Mesendoderm (in vitro differentiated cells): ENCODE results near the gene RBKS.
"Not testable (repeated sequence)": the region's sequence is repeated elsewhere in the genome, so short reads cannot be mapped to it uniquely, and the experiment has no call there.

Source experiments
- DNase-seq: peaks from one replicate; pipeline ENCODE4 v3.0.0; 2013
- H2AK5ac ChIP-seq: 2 replicates; pipeline ENCODE4 v1.6.1; 2013; ENCODE audit warnings: low read length, inconsistent platforms
- H2BK120ac ChIP-seq: 2 replicates; pipeline ENCODE4 v1.6.1; 2013; ENCODE audit warnings: low read depth, mild to moderate bottlenecking, low read length, moderate library complexity, mixed read lengths
- H2BK15ac ChIP-seq: replicated peaks from 2 replicates; pipeline ENCODE4 v1.6.1; 2013; ENCODE audit warnings: low read depth, mild to moderate bottlenecking, moderate library complexity
- H2BK5ac ChIP-seq: 2 replicates; pipeline ENCODE4 v1.6.1; 2013; ENCODE audit warnings: low read length, inconsistent platforms
- H3K18ac ChIP-seq: 2 replicates; pipeline ENCODE4 v1.6.1; 2013; ENCODE audit warnings: mild to moderate bottlenecking, low read length, mixed read lengths
- H3K23ac ChIP-seq: one replicate; pipeline ENCODE4 v1.6.1; 2013; ENCODE audit warnings: low read length
- H3K27ac ChIP-seq: 2 replicates; pipeline ENCODE4 v1.5.1; 2013; ENCODE audit warnings: low read depth, mild to moderate bottlenecking, inconsistent platforms, low read length, moderate library complexity
- H3K27me3 ChIP-seq: 2 replicates; pipeline ENCODE4 v1.6.1; 2013; ENCODE audit warnings: low read length, control low read depth, mild to moderate bottlenecking, inconsistent platforms; ENCODE audit not compliant: insufficient read depth, poor library complexity
- H3K36me3 ChIP-seq: 2 replicates; pipeline ENCODE4 v1.6.1; 2013; ENCODE audit warnings: low read length, inconsistent platforms; ENCODE audit not compliant: control insufficient read depth, insufficient read depth
- H3K4ac ChIP-seq: one replicate; pipeline ENCODE4 v1.6.1; 2013; ENCODE audit warnings: low read depth, mild to moderate bottlenecking, low read length, moderate library complexity
- H3K4me1 ChIP-seq: 2 replicates; pipeline ENCODE4 v1.6.1; 2013; ENCODE audit warnings: low read depth, low read length, inconsistent platforms; ENCODE audit not compliant: control insufficient read depth
- H3K4me2 ChIP-seq: 2 replicates; pipeline ENCODE4 v1.6.1; 2013; ENCODE audit warnings: low read length
- H3K4me3 ChIP-seq: 2 replicates; pipeline ENCODE4 v1.5.1; 2013; ENCODE audit warnings: mild to moderate bottlenecking, low read length
- H3K56ac ChIP-seq: one replicate; pipeline ENCODE4 v1.6.1; 2013; ENCODE audit warnings: low read length
- H3K79me1 ChIP-seq: 2 replicates; pipeline ENCODE4 v1.6.1; 2013; ENCODE audit warnings: low read length, inconsistent platforms
- H3K79me2 ChIP-seq: 2 replicates; pipeline ENCODE4 v1.6.1; 2013; ENCODE audit warnings: mild to moderate bottlenecking, low read length; ENCODE audit not compliant: control insufficient read depth, insufficient read depth
- H3K9ac ChIP-seq: 2 replicates; pipeline ENCODE4 v1.6.1; 2013; ENCODE audit warnings: low read length, inconsistent platforms
- H4K5ac ChIP-seq: one replicate; pipeline ENCODE4 v1.6.1; 2013; ENCODE audit warnings: low read length
- H4K8ac ChIP-seq: one replicate; pipeline ENCODE4 v1.6.1; 2013; ENCODE audit warnings: low read depth, mild to moderate bottlenecking, control low read depth, low read length, moderate library complexity
- WGBS: extraction: QIAGEN DNeasy Blood & Tissue Kit; methylation state at CpG from one replicate; pipeline ENCODE4 v1.1.7; 2013; ENCODE audit warnings: low lambda C conversion rate, missing lambda C conversion rate; ENCODE audit not compliant: insufficient coverage; ENCODE audit errors: extremely low coverage; 5-methylcytosine and 5-hydroxymethylcytosine counted together

RBKS gene

GRCh38 chr2:27746325-27746724, 143.9 kb downstream of the RBKS start:
- no peak overlapping the region for H3K56ac ChIP-seq
- H3K79me1 ChIP-seq, result no peaks in the 10 kb centered on the region
- H3K79me2 ChIP-seq, result no peaks in the 10 kb centered on the region
- H3K27me3 ChIP-seq, result no peaks in the 10 kb centered on the region
- DNase-seq, result no peak
- no peak overlapping the region for H3K18ac ChIP-seq
- no peak overlapping the region for H2BK15ac ChIP-seq
- H3K4ac ChIP-seq, result no peak overlapping the region
- no peak overlapping the region for H3K4me2 ChIP-seq
- H3K27ac ChIP-seq, result no peak overlapping the region
- H4K8ac ChIP-seq, result no peak overlapping the region
- no peak overlapping the region for H3K9ac ChIP-seq
- no peak overlapping the region for H2AK5ac ChIP-seq
- no peak overlapping the region for H4K5ac ChIP-seq
- no peak overlapping the region for H2BK120ac ChIP-seq
- H3K4me3 ChIP-seq, result no peak overlapping the region
- H2BK5ac ChIP-seq, result no peak overlapping the region
- H3K4me1 ChIP-seq, result no peaks in the 10 kb centered on the region
- H3K36me3 ChIP-seq, result no peaks in the 10 kb centered on the region
- WGBS, result no CpG with 5 or more reads among the region's 2 CpGs
- H3K23ac ChIP-seq, result no peak overlapping the region

- H3K4me2 ChIP-seq, H3K27me3 ChIP-seq, H2BK5ac ChIP-seq, H3K27ac ChIP-seq, H2AK5ac ChIP-seq, H2BK15ac ChIP-seq, H3K4ac ChIP-seq, DNase-seq, H3K79me2 ChIP-seq, H3K18ac ChIP-seq, H2BK120ac ChIP-seq, H4K5ac ChIP-seq, H4K8ac ChIP-seq, H3K9ac ChIP-seq, H3K4me3 ChIP-seq, H3K79me1 ChIP-seq, H3K36me3 ChIP-seq, H3K56ac ChIP-seq, H3K23ac ChIP-seq, H3K4me1 ChIP-seq: not testable (repeated sequence)
These were observed 144.7 kb downstream of the RBKS start for GRCh38 chr2:27745494-27745893.

- no peak overlapping the region for H3K18ac ChIP-seq
- H3K23ac ChIP-seq, result no peak overlapping the region
- no peak overlapping the region for H4K8ac ChIP-seq
- no peak overlapping the region for H3K4ac ChIP-seq
- H3K4me3 ChIP-seq, result no peak overlapping the region
- no peak overlapping the region for H3K27ac ChIP-seq
- no peaks in the 10 kb centered on the region for H3K4me1 ChIP-seq
- H2AK5ac ChIP-seq, result no peak overlapping the region
- no peak overlapping the region for H2BK120ac ChIP-seq
- H3K36me3 ChIP-seq, result no peaks in the 10 kb centered on the region
- no peaks in the 10 kb centered on the region for H3K79me2 ChIP-seq
- H3K4me2 ChIP-seq, result no peak overlapping the region
- H3K56ac ChIP-seq, result no peak overlapping the region
- no peaks in the 10 kb centered on the region for H3K27me3 ChIP-seq
- no peaks in the 10 kb centered on the region for H3K79me1 ChIP-seq
- no peak for DNase-seq
- no peak overlapping the region for H2BK15ac ChIP-seq
- no CpG with 5 or more reads among the region's 9 CpGs for WGBS
- no peak overlapping the region for H3K9ac ChIP-seq
- no peak overlapping the region for H4K5ac ChIP-seq
- H2BK5ac ChIP-seq, result no peak overlapping the region
These were observed 147.6 kb downstream of the RBKS start for GRCh38 chr2:27742571-27742970.

DNA sequence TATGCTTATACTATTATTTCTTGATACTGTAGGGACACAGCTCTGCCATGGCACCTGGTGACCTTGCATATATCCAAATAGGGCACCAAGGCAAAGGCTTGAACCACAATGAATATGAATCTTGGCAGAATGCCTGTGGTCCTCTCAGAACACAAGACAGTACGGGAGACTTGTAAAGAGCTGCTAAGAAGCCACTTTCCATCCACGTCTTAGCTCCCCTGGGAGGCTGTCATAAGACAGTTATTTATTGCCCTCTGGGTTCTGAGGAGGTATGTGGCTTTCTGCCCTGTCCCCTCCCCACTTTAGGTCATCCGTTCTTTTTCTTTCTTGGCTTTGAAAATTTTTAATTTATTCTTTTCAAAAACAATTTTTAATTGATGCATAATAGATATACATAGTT, 148.5 kb downstream of the RBKS start:
- no peaks in the 10 kb centered on the region for H3K79me2 ChIP-seq
- no peaks in the 10 kb centered on the region for H3K36me3 ChIP-seq
- no peaks in the 10 kb centered on the region for H3K27me3 ChIP-seq
- no peak overlapping the region for H3K4ac ChIP-seq
- H3K27ac ChIP-seq, result no peak overlapping the region
- DNase-seq, result no peak
- H3K23ac ChIP-seq, result no peak overlapping the region
- H2BK15ac ChIP-seq, result no peak overlapping the region
- H3K18ac ChIP-seq, result no peak overlapping the region
- no peak overlapping the region for H2BK5ac ChIP-seq
- no peak overlapping the region for H3K4me2 ChIP-seq
- H3K9ac ChIP-seq, result no peak overlapping the region
- no peaks in the 10 kb centered on the region for H3K4me1 ChIP-seq
- no CpG with 5 or more reads among the region's 3 CpGs for WGBS
- H4K8ac ChIP-seq, result no peak overlapping the region
- H4K5ac ChIP-seq, result no peak overlapping the region
- H3K79me1 ChIP-seq, result no peaks in the 10 kb centered on the region
- no peak overlapping the region for H2AK5ac ChIP-seq
- H3K4me3 ChIP-seq, result no peak overlapping the region
- H2BK120ac ChIP-seq, result no peak overlapping the region
- no peak overlapping the region for H3K56ac ChIP-seq

DNA sequence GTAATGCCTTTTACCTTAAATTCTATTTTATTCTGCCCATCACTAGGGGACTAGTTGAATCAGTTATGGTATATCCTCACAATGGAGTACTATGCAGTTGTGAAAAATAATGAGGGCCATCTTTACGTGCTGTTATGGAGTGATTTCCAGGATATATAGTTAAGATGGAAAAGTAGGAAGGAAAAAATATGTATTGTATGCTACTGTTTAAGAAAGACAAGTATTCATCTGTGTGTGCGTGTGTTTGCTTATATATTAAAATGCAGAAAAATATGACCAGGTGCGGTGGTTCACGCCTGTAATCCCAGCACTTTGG, 151.2 kb downstream of the RBKS start:
- no CpG with 5 or more reads among the region's 4 CpGs for WGBS
- H3K79me2 ChIP-seq, result no peaks in the 10 kb centered on the region
- no peak overlapping the region for H2BK120ac ChIP-seq
- H3K4me3 ChIP-seq, result no peak overlapping the region
- H3K36me3 ChIP-seq, result no peaks in the 10 kb centered on the region
- H3K27me3 ChIP-seq, result no peaks in the 10 kb centered on the region
- H3K9ac ChIP-seq, result no peak overlapping the region
- no peak overlapping the region for H3K56ac ChIP-seq
- H3K18ac ChIP-seq, result no peak overlapping the region
- no peaks in the 10 kb centered on the region for H3K4me1 ChIP-seq
- H3K4ac ChIP-seq, result no peak overlapping the region
- no peak overlapping the region for H3K27ac ChIP-seq
- H3K4me2 ChIP-seq, result no peak overlapping the region
- no peak overlapping the region for H3K23ac ChIP-seq
- H2BK5ac ChIP-seq, result no peak overlapping the region
- H4K8ac ChIP-seq, result no peak overlapping the region
- no peak for DNase-seq
- H2BK15ac ChIP-seq, result no peak overlapping the region
- no peak overlapping the region for H2AK5ac ChIP-seq
- no peaks in the 10 kb centered on the region for H3K79me1 ChIP-seq
- no peak overlapping the region for H4K5ac ChIP-seq

- no peaks in the 10 kb centered on the region for H3K4me1 ChIP-seq
- no peak overlapping the region for H3K18ac ChIP-seq
- H3K27me3 ChIP-seq, result no peaks in the 10 kb centered on the region
- no CpG with 5 or more reads among the region's 13 CpGs for WGBS
- no peak overlapping the region for H2BK5ac ChIP-seq
- H3K4me2 ChIP-seq, result no peak overlapping the region
- H3K27ac ChIP-seq, result no peak overlapping the region
- no peak overlapping the region for H4K8ac ChIP-seq
- no peaks in the 10 kb centered on the region for H3K79me2 ChIP-seq
- H3K4ac ChIP-seq, result no peak overlapping the region
- no peak overlapping the region for H3K23ac ChIP-seq
- H2AK5ac ChIP-seq, result no peak overlapping the region
- H2BK15ac ChIP-seq, result no peak overlapping the region
- no peak overlapping the region for H3K9ac ChIP-seq
- no peak overlapping the region for H3K4me3 ChIP-seq
- H3K56ac ChIP-seq, result no peak overlapping the region
- DNase-seq, result no peak
- no peaks in the 10 kb centered on the region for H3K36me3 ChIP-seq
- no peaks in the 10 kb centered on the region for H3K79me1 ChIP-seq
- H4K5ac ChIP-seq, result no peak overlapping the region
- no peak overlapping the region for H2BK120ac ChIP-seq
These were observed 151.7 kb downstream of the RBKS start for GRCh38 chr2:27738349-27739057.
